ENCODE measurements around the gene EPB42.

- TF ChIP-seq, protein P1, sequence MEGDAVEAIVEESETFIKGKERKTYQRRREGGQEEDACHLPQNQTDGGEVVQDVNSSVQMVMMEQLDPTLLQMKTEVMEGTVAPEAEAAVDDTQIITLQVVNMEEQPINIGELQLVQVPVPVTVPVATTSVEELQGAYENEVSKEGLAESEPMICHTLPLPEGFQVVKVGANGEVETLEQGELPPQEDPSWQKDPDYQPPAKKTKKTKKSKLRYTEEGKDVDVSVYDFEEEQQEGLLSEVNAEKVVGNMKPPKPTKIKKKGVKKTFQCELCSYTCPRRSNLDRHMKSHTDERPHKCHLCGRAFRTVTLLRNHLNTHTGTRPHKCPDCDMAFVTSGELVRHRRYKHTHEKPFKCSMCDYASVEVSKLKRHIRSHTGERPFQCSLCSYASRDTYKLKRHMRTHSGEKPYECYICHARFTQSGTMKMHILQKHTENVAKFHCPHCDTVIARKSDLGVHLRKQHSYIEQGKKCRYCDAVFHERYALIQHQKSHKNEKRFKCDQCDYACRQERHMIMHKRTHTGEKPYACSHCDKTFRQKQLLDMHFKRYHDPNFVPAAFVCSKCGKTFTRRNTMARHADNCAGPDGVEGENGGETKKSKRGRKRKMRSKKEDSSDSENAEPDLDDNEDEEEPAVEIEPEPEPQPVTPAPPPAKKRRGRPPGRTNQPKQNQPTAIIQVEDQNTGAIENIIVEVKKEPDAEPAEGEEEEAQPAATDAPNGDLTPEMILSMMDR (IDR thresholded peaks at IDR 0.05; ENCODE audit: low read length) = no peak
- TF ChIP-seq EZH2 (IDR thresholded peaks at IDR 0.05; ENCODE audit: borderline replicate concordance, low read length) = no peak
These were observed 17.9 kb upstream of the EPB42 start for GRCh38 chr15:43238671-43239131.
